Choroid plexus epithelial cell (primary cell): Measurements from ENCODE around the gene SPAG16.

Experiments used
- DNase-seq: peaks from one replicate; pipeline ENCODE4 v3.0.0-alpha.2; 2010; ENCODE audit warnings: low read depth
- H3K4me3 ChIP-seq: 2 replicates; pipeline ENCODE4 v1.5.1; 2011; ENCODE audit warnings: low read depth, mild to moderate bottlenecking, control low read depth, low read length, moderate library complexity
- CTCF ChIP-seq: conservative IDR thresholded peaks from 2 replicates; pipeline ENCODE4 v1.5.1; 2011; ENCODE audit warnings: low read depth, mild to moderate bottlenecking, control low read depth, inconsistent platforms, low read length, moderate library complexity

The SPAG16 gene

GRCh38 chr2:213733893-213734292 lies 449.6 kb downstream of the SPAG16 start:
- TF ChIP-seq CTCF = no peak
- no peak for DNase-seq
- H3K4me3 ChIP-seq = no peak overlapping the region

- TF ChIP-seq CTCF = no peak
- no peak overlapping the region for H3K4me3 ChIP-seq
These were observed 456.2 kb downstream of the SPAG16 start for GRCh38 chr2:213740453-213740852.

GRCh38 chr2:213751446-213751845 lies 467.2 kb downstream of the SPAG16 start:
- H3K4me3 ChIP-seq = no peak overlapping the region
- no peak for TF ChIP-seq CTCF
- no peak for DNase-seq

More at GRCh38 chr2:213740453-213740852, 456.2 kb downstream of the SPAG16 start:
- DNase-seq = no peak

- TF ChIP-seq CTCF = no peak
- H3K4me3 ChIP-seq = no peak overlapping the region
These were observed 468.3 kb downstream of the SPAG16 start for GRCh38 chr2:213752575-213752974.

GRCh38 chr2:213757525-213757924 lies 473.3 kb downstream of the SPAG16 start:
- DNase-seq = no peak
- TF ChIP-seq CTCF = no peak

More at GRCh38 chr2:213752575-213752974, 468.3 kb downstream of the SPAG16 start:
- DNase-seq = no peak

GRCh38 chr2:213763354-213763753 lies 479.1 kb downstream of the SPAG16 start:
- H3K4me3 ChIP-seq = no peak overlapping the region
- TF ChIP-seq CTCF = no peak
- no peak for DNase-seq

More at GRCh38 chr2:213757525-213757924, 473.3 kb downstream of the SPAG16 start:
- no peak overlapping the region for H3K4me3 ChIP-seq

- no peak for DNase-seq
- TF ChIP-seq CTCF = no peak
- H3K4me3 ChIP-seq = no peak overlapping the region
These were observed 479.7 kb downstream of the SPAG16 start for GRCh38 chr2:213763963-213764362.
